GM10266 (cell line): ENCODE measurements around the gene LHFPL2.

Source experiments
- DNase-seq: peaks from one replicate; pipeline ENCODE4 v3.0.0; 2012; ENCODE audit errors: extremely low spot score
- TF ChIP-seq, protein P1 (sequence below): IDR thresholded peaks from 2 replicates; pipeline ENCODE4 v1.5.1; 2012; ENCODE audit warnings: mild to moderate bottlenecking, low read depth; ENCODE audit not compliant: control insufficient read depth, insufficient read depth; ENCODE audit errors: missing control alignments

Gene LHFPL2

DNA sequence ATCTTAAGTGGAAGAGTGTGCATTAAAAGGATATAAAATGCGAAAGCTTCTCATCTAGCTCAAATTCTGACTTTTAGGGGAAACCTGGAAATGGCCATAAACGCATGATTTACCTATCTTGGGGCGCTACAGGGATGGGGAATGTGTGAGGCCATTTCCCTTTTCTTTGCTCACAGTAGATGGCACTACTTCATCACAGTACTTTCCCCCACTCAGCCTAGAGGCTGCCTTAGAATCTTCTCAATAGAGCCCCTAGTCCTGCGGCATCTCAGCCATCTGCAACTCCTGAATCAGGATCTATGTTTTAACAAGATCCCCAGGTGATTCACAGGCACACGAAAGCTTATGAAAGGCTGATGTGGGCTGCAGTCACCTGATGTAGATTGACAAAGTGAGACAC, 110.8 kb downstream of the LHFPL2 start:
- DNase-seq, result peak; percentile 50
- TF ChIP-seq, protein P1, sequence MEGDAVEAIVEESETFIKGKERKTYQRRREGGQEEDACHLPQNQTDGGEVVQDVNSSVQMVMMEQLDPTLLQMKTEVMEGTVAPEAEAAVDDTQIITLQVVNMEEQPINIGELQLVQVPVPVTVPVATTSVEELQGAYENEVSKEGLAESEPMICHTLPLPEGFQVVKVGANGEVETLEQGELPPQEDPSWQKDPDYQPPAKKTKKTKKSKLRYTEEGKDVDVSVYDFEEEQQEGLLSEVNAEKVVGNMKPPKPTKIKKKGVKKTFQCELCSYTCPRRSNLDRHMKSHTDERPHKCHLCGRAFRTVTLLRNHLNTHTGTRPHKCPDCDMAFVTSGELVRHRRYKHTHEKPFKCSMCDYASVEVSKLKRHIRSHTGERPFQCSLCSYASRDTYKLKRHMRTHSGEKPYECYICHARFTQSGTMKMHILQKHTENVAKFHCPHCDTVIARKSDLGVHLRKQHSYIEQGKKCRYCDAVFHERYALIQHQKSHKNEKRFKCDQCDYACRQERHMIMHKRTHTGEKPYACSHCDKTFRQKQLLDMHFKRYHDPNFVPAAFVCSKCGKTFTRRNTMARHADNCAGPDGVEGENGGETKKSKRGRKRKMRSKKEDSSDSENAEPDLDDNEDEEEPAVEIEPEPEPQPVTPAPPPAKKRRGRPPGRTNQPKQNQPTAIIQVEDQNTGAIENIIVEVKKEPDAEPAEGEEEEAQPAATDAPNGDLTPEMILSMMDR, result peak; percentile 57

DNA sequence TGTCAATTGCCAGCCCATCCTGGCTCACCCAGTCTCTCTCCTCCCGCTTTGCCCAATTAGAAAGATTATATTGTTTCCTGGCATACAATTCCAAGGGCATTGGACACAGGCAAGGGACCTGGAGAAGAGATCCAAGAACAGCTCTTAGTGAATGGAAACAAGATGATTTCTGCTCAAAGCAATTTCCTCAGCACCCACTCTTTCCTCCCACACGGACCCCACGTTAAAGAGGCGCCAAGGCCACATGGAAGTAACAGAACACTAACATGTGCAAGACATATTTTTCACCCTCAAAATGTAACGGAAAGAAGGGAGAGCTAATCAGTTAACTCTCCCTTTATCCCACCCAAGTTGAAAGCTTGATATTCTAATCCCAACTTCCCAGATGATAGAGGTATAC, 111.2 kb downstream of the LHFPL2 start:
- TF ChIP-seq, protein P1, result no peak
- DNase-seq, result no peak

DNA sequence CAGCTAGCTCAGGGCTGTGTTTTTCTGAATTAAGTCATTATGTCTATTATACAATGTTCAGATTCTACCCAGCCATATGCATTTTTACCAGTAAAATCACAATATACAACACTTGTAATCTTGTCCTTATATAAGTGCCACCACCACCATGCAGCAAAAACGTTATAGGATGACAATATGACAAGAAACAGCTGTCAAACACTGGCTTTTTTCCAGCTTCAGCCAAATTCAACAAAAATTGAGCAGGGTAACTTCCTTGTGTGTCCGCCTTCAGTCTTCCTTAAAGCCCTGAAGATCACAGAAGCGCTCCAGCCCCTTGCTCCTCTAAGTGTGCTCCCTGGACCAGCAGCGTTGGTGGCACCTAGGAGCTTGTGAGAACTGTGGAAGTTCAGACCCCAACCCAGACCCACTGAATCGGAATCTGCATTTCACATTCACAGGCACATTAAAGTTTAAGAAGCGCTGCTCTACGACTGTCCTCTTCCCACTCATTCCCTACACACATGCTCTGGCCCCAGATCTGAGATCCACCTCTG, 111.8 kb downstream of the LHFPL2 start:
- TF ChIP-seq, protein P1, result no peak
- no peak for DNase-seq

DNA sequence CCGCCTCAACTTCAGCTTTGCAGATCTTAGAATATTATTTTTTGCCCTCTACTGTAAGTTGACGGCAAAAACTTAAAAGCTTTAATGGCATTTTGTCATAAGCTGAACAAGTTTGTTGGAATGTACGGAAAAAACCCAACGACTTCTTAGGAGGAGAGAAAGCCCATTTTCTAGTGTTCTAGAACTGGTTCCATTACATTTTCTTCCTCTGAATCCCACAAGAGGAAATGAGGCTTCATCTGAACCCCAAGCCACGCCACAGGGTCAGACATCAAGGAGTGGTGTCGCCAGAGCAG, 113.7 kb downstream of the LHFPL2 start:
- no peak for DNase-seq
- TF ChIP-seq, protein P1, result no peak

DNA sequence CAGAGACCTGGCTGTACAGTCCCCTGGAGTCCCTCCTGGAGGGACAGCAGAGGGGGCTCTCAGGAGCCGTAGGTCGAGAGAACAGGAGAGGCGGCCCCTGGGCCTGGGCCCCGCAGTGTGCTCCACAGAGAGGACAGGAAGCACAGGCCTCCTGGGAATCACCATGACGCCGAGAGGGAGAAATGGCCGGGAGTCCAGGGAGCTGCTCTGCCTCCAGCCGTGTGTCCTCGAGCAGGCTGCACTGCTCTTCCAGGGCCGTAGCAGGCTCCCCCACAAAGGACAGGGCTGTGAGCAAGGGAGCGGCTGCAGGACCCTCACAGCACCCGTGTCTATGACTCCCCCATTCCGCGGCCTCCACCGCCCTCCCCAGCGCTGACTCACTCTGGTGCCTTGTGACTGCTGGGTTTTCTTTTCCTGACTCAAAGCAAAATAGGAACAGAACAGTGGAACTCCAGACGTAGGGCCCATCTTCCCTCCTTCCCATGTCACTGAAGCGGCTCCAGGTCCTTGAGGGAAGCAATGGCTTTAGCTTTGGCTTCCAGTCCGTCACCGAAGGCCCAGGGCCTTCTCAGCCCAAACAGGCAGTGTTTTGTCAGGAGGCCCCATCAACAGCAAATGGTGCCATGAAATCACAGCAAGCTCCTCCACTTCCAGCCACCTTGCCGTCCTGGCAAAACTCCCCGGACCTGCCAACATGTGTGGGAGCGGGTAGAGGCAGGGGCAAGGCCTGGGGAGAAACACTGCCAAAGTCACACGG, 114.2 kb downstream of the LHFPL2 start:
- no peak for DNase-seq
- TF ChIP-seq, protein P1, result no peak

DNA sequence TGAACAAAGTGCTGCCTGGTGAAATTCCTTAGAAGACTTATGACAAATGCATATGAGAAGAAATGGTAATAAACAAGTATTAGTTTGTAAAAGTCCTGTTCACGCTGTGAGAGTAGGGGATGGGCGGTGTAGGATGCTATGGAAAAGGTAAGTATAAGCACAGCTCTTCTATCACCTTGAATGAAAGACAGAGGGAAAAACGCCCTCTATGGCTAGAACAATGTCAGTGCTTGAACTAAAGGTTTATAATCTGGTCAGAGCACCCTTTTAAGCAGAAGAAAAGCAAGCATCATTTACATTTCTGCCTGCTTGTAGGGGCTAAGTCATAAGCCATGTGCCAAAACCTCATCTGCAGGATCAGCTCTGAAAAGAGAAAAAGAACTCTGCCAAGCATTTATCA, 115.2 kb downstream of the LHFPL2 start:
- TF ChIP-seq, protein P1, result peak; percentile 33
- no peak for DNase-seq

DNA sequence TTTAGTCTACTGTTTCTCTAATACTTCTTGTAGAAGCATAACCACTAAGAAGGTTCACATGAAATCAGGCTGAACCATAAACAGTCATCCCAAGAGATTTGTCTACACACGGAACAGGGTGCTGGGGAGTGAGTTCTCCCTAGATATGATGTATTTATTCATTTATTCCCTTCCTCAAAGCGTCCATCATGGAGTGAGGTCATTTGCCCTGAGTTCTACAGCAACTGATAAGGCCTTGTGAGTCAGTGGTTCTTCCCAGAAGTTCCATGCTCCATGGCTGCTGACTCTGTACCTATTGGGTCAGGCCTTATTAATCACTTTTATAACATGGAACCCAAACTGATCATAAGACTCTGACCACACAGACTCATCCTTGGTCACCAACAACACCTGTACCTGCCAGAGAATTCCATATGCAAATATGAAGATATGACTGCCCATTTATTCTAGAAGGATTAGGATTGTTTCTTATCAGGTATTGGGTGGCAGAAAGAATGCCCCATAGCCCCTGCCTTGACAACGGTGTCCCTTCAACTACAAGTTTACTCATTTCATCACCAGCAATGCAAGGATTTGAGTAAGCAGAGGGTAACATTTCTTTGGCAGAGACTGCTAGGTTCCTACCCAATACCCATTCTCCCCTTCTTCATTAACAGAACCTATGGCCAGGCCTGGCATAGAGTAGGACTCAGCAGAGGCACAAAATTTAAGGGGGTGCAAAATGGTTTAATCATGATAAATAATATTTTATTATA, 118.1 kb downstream of the LHFPL2 start:
- no peak for DNase-seq
- TF ChIP-seq, protein P1, result no peak
